Stimulated activated CD4-positive, alpha-beta T cell treated with anti-CD3 and anti-CD28 coated beads, Interleukin-4, amount 100 ng/mL, for 1 hour (primary cell): ENCODE data around the gene SYNPR.

Source experiments
- DNase-seq: peaks from one replicate; pipeline ENCODE4 v3.0.0-alpha.2; 2020

SYNPR gene

GRCh38 chr3:63386568-63386967, 108.5 kb downstream of the SYNPR start:
- no peak for DNase-seq

- DNase-seq: no peak
These were observed 109.5 kb downstream of the SYNPR start for GRCh38 chr3:63387568-63387967.

- no peak for DNase-seq
These were observed 112.7 kb downstream of the SYNPR start for GRCh38 chr3:63390710-63391230.

GRCh38 chr3:63395960-63396359, 117.9 kb downstream of the SYNPR start:
- no peak for DNase-seq

- DNase-seq: no peak
These were observed 122.2 kb downstream of the SYNPR start for GRCh38 chr3:63400246-63400860.

GRCh38 chr3:63405882-63406281, 127.8 kb downstream of the SYNPR start:
- no peak for DNase-seq

GRCh38 chr3:63413523-63413922, 135.4 kb downstream of the SYNPR start:
- no peak for DNase-seq

- DNase-seq: no peak
These were observed 136.5 kb downstream of the SYNPR start for GRCh38 chr3:63414607-63415006.

- no peak for DNase-seq
These were observed 151.8 kb downstream of the SYNPR start for GRCh38 chr3:63429905-63430304.

GRCh38 chr3:63430875-63431274, 152.8 kb downstream of the SYNPR start:
- DNase-seq: no peak

GRCh38 chr3:63437858-63438257, 159.8 kb downstream of the SYNPR start:
- DNase-seq: no peak

GRCh38 chr3:63438826-63439371, 160.8 kb downstream of the SYNPR start:
- no peak for DNase-seq

GRCh38 chr3:63441262-63441661, 163.2 kb downstream of the SYNPR start:
- no peak for DNase-seq

GRCh38 chr3:63442918-63443317, 164.8 kb downstream of the SYNPR start:
- no peak for DNase-seq

- DNase-seq: no peak
These were observed 171.9 kb downstream of the SYNPR start for GRCh38 chr3:63450023-63450422.

GRCh38 chr3:63450634-63451363, 172.7 kb downstream of the SYNPR start:
- DNase-seq: no peak

- no peak for DNase-seq
These were observed 178.8 kb downstream of the SYNPR start for GRCh38 chr3:63456901-63457300.

GRCh38 chr3:63458405-63458804, 180.3 kb downstream of the SYNPR start:
- DNase-seq: no peak

- DNase-seq: no peak
These were observed 184.6 kb downstream of the SYNPR start for GRCh38 chr3:63462732-63463131.

- DNase-seq: no peak
These were observed 189.3 kb downstream of the SYNPR start for GRCh38 chr3:63467392-63467791.

GRCh38 chr3:63470745-63471144, 192.6 kb downstream of the SYNPR start:
- DNase-seq: no peak

- DNase-seq: no peak
These were observed 193.7 kb downstream of the SYNPR start for GRCh38 chr3:63471781-63472180.

- DNase-seq: no peak
These were observed 195.6 kb downstream of the SYNPR start for GRCh38 chr3:63473641-63474166.
